NCI-H2029 (cell line): ENCODE data around the gene CAMK1D.
"Not testable (repeated sequence)": the region's sequence is repeated elsewhere in the genome, so short reads cannot be mapped to it uniquely, and the experiment has no call there.

Source experiments
- DNase-seq: peaks from one replicate; lab custom pipeline; 2025; lab: John Stamatoyannopoulos, UW

The CAMK1D gene

GRCh38 chr10:12848439-12849173 lies 499.3 kb downstream of the CAMK1D start:
- DNase-seq: no peak

GRCh38 chr10:12849319-12850181 lies 500.2 kb downstream of the CAMK1D start:
- peak; percentile 70 for DNase-seq

GRCh38 chr10:12852687-12853086 lies 503.3 kb downstream of the CAMK1D start:
- no peak for DNase-seq

DNA sequence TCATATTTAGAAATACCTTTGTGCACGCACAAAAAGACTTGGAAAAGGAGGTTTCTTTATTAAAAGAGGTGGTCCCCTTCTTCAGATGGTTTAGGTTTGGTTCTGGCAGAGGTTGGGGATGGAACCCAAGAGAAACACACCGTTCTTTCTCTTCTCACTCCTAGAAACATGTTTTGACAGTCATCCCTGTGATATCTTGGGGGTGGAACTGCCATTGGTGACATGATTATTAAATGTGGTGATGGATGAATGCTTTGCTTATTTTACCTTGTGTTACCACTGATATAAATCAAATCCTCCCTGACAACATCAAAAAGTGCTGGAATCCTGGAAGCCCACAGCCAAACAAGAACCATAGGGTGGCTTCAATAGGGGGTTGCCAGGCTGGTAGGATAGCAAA lies 505.6 kb downstream of the CAMK1D start:
- DNase-seq: no peak

- DNase-seq: no peak
Measured at GRCh38 chr10:12862459-12862858, 513.1 kb downstream of the CAMK1D start.

- DNase-seq: not testable (repeated sequence)
Measured at GRCh38 chr10:12865515-12865914, 516.2 kb downstream of the CAMK1D start.

GRCh38 chr10:12868229-12868628 lies 518.9 kb downstream of the CAMK1D start:
- no peak for DNase-seq

DNA sequence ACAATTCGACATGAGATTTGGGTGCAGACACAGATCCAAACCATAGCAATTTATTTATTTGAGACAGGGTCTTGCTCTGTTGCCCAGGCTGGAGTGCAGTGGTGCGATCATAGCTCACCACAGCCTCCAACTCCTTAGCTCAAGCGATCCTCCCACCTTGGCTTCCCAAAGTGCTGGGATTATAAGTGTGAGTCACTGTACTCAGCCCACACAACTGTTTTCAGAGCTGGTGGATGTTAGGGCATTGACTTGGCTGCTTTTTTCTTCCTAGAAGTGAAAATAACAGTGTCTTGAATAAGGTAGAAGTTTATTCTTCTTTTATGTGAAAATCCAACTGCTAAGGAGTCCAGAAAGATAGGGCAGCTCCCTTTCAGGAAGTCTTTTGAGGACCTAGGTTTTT lies 520.1 kb downstream of the CAMK1D start:
- DNase-seq: no peak

DNA sequence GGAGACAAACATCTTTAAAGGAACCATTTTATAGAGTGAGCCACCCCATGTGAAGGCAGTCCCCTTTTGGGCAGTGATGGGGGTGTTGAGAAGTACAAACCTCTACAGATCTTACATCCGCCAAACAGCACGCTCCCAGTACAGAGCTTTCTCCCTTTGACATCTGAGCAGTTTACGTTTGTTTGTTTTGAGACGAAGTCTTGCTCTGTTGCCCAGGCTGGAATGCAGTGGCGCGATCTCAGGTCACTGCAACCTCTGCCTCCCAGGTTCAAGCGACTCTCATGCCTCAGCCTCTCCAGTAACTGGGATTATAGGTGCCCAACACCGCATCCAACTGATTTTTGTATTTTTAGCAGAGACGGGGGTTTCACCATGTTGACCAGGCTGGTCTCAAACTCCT lies 523.2 kb downstream of the CAMK1D start:
- no peak for DNase-seq

DNA sequence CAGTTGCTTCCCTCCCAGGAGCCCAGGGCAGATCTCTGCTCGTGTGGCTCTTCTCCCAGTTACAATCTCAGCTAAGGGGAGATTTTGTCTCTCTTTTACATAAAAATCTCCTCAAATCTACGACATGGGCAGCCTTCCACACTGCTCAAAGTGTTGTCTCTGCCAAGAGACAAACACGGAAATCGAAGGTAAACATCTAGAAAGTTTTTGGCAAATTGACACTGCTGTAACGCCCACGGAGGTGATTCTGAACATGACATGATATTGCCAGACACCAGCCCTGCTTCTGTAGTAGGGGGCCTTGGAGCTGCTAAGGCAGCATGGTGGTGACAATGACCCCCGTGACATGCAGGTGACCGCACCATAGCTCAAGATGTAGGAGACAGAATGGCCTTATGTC lies 523.8 kb downstream of the CAMK1D start:
- DNase-seq: no peak

DNA sequence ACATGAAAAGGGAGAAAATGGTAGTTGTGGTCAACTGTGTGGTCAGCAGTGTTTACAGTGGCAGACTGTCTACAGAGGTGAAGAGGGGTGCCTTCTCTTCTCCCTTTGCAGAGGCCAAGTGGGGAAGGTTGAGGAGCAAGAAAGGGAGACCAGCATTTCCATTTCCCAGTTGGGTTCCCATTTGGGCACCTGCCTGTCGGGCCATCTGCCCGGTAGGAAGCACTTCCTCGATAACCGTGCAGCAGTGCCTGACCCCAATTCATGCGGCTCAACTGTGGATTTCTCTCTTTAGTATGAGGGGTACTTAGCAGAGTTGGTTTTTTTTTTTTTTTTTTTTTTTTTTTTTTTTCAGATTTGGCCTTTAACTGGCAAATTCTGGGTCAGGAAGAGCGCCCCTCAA lies 525.2 kb downstream of the CAMK1D start:
- DNase-seq: no peak

- DNase-seq: no peak
Measured at GRCh38 chr10:12875100-12875499, 525.8 kb downstream of the CAMK1D start.

DNA sequence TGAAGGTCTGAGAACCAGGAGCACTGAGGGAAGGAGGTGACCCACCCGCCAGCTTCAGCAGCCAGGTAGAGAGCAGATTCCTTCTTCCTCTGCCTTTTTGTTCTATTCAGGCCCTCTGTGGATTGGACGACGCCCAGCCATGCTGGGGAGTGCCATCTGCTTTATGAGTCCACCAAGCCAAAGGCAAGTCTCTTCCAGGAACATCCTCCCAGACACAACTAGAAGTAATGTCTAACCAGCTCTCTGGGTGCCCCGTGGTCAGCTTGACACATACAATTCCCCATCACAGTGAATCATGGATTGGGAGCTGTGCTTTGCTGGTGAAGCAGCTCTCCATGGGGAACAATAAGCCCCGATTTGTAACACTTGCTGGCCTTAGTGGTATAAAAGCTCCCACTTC lies 526.9 kb downstream of the CAMK1D start:
- no peak for DNase-seq

GRCh38 chr10:12877150-12877549 lies 527.8 kb downstream of the CAMK1D start:
- no peak for DNase-seq

DNA sequence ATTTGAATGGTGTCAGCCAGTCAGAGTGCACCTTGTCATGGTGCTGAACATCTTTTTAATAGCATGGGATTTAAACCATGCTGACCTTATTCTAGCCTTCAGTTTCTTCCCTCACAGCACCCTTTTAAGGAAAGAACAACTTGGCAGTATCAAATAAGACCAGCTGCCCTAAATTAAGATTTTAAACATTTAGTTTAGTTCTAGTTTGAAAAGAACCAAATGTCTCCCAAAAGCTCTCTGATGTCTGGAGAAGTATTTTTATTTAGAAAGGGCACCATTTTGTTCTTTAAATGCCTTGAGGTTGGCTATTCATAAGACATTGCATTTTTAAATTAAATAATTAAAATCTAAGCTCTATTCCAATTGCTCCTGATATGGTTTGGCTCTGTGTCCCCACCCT lies 531.1 kb downstream of the CAMK1D start:
- DNase-seq: no peak

- DNase-seq: no peak
Measured at GRCh38 chr10:12884851-12885250, 535.5 kb downstream of the CAMK1D start.
